HepG2 (cell line): Measurements from ENCODE around the gene CDKN3.

Experiments
- CBFB ChIP-seq: sonication (generic); formaldehyde crosslinking; IDR thresholded peaks from 2 replicates; pipeline ENCODE4 v1.4.0; 2020; ENCODE audit warnings: missing genetic modification reagents
- CC2D1A ChIP-seq: sonication (generic); formaldehyde crosslinking; IDR thresholded peaks from 2 replicates; pipeline ENCODE4 v1.8.1; 2023; ENCODE audit warnings: mild to moderate bottlenecking, missing genetic modification reagents
- ETV5 ChIP-seq: IDR thresholded peaks from 2 replicates; pipeline ENCODE4 v1.6.1; 2018; ENCODE audit warnings: missing biosample characterization, missing genetic modification reagents, inconsistent platforms, borderline replicate concordance
- KDM5B ChIP-seq: sonication (generic); formaldehyde crosslinking; IDR thresholded peaks from 2 replicates; pipeline ENCODE4 v1.4.0; 2020; ENCODE audit warnings: missing genetic modification reagents, mild to moderate bottlenecking, borderline replicate concordance
- TCF12 ChIP-seq, 2 experiments: fragments of 450-650 bp in 1 of 2; sonication (generic) in 1 of 2; formaldehyde crosslinking in 1 of 2; IDR thresholded peaks; 2 replicates each; pipeline versions ENCODE4 v1.6.1 to v1.8.0; 2017 to 2022; ENCODE audit warnings: antibody characterized with exemption in 1 of 2, mild to moderate bottlenecking in 1 of 2, missing genetic modification reagents in 1 of 2, moderate library complexity in 1 of 2
- TEAD2 ChIP-seq: sonication (generic); formaldehyde crosslinking; IDR thresholded peaks from 2 replicates; pipeline ENCODE4 v1.9.0; 2021; ENCODE audit warnings: missing genetic modification reagents
- TF ChIP-seq, protein P1 (sequence below): sonication (generic); formaldehyde crosslinking; conservative IDR thresholded peaks from 2 replicates; pipeline ENCODE4 v1.4.0; 2020; ENCODE audit warnings: missing genetic modification reagents
- TF ChIP-seq, protein P2 (sequence below): sonication (generic); formaldehyde crosslinking; IDR thresholded peaks from 2 replicates; pipeline ENCODE4 v1.4.0; 2020; ENCODE audit warnings: mild to moderate bottlenecking, missing genetic modification reagents
- TF ChIP-seq, protein P3 (sequence below): sonication (generic); formaldehyde crosslinking; IDR thresholded peaks from 2 replicates; pipeline ENCODE4 v1.4.0; 2020; ENCODE audit warnings: mild to moderate bottlenecking, low read depth, missing genetic modification reagents

DNA sequence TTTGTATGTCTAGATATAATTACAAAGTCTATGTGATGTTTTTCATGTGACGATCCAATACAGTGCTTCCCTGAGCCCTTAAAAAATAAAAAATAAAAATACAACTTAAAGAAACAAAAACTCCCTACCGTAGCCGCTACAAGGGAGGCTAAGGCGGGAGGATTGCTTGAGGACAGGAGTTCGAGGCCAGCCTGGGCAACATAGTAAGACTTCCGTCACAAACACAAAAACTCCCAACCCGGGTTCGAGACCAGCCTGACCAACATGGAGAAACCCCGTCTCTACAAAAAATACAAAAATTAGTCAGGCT lies 669 bp upstream of the CDKN3 start:
- TF ChIP-seq TCF12 (IDR thresholded peaks at IDR 0.05) = no peak
- no peak for TF ChIP-seq TCF12 (CRISPR knock-in tag; IDR thresholded peaks at IDR 0.05)
- TF ChIP-seq, protein P1, sequence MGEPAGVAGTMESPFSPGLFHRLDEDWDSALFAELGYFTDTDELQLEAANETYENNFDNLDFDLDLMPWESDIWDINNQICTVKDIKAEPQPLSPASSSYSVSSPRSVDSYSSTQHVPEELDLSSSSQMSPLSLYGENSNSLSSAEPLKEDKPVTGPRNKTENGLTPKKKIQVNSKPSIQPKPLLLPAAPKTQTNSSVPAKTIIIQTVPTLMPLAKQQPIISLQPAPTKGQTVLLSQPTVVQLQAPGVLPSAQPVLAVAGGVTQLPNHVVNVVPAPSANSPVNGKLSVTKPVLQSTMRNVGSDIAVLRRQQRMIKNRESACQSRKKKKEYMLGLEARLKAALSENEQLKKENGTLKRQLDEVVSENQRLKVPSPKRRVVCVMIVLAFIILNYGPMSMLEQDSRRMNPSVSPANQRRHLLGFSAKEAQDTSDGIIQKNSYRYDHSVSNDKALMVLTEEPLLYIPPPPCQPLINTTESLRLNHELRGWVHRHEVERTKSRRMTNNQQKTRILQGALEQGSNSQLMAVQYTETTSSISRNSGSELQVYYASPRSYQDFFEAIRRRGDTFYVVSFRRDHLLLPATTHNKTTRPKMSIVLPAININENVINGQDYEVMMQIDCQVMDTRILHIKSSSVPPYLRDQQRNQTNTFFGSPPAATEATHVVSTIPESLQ (CRISPR knock-in tag) = no peak
- TF ChIP-seq, protein P2, sequence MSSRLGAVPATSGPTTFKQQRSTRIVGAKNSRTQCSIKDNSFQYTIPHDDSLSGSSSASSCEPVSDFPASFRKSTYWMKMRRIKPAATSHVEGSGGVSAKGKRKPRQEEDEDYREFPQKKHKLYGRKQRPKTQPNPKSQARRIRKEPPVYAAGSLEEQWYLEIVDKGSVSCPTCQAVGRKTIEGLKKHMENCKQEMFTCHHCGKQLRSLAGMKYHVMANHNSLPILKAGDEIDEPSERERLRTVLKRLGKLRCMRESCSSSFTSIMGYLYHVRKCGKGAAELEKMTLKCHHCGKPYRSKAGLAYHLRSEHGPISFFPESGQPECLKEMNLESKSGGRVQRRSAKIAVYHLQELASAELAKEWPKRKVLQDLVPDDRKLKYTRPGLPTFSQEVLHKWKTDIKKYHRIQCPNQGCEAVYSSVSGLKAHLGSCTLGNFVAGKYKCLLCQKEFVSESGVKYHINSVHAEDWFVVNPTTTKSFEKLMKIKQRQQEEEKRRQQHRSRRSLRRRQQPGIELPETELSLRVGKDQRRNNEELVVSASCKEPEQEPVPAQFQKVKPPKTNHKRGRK (CRISPR knock-in tag) = no peak
- TF ChIP-seq CBFB (CRISPR knock-in tag) = no peak
- no peak for TF ChIP-seq KDM5B (CRISPR knock-in tag)
- TF ChIP-seq TEAD2 = no peak
- TF ChIP-seq, protein P3, sequence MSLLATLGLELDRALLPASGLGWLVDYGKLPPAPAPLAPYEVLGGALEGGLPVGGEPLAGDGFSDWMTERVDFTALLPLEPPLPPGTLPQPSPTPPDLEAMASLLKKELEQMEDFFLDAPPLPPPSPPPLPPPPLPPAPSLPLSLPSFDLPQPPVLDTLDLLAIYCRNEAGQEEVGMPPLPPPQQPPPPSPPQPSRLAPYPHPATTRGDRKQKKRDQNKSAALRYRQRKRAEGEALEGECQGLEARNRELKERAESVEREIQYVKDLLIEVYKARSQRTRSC (CRISPR knock-in tag) = no peak
- no peak for TF ChIP-seq ETV5 (CRISPR knock-in tag)
- TF ChIP-seq CC2D1A (CRISPR knock-in tag) = no peak
